H1 (cell line): ENCODE measurements around the gene CWC27. TPM values are rescaled to one million over a fixed set of nuclear protein-coding genes. Genes with fewer than 3 reads are reported as not detected.

Experiments used
- CTCF ChIA-PET: fragments of 300-600 bp; sonication (Branson Sonifier 250); formaldehyde crosslinking; loops from one replicate; lab custom pipeline; 2021; ENCODE audit not compliant: partially characterized antibody; lab: Charles Lee
- POLR2A ChIA-PET: fragments of 300-600 bp; sonication (Branson Sonifier 250); formaldehyde crosslinking; loops from one replicate; lab custom pipeline; 2021; ENCODE audit warnings: inconsistent platforms; ENCODE audit not compliant: partially characterized antibody; lab: Charles Lee
- DNase-seq, 2 experiments: peaks; one replicate each; pipeline versions ENCODE4 v3.0.0 to v3.0.0-alpha.2; 2010 to 2022; ENCODE audit warnings: low spot score in 2 of 2, low read depth in 1 of 2, mixed read lengths in 1 of 2
- FAIRE-seq: peaks from 2 replicates; lab custom pipeline; 2011; peaks lifted over from hg19 to GRCh38; lab: Jason Lieb, UNC
- H2AFZ ChIP-seq: 2 replicates; pipeline ENCODE4 v1.8.1; 2012; ENCODE audit warnings: low read length, inconsistent platforms
- H2AK5ac ChIP-seq: 2 replicates; pipeline ENCODE4 v1.6.1; 2013; ENCODE audit warnings: low read depth, low read length
- H2BK120ac ChIP-seq: replicated peaks from 2 replicates; pipeline ENCODE3; 2013; ENCODE audit warnings: low read depth, low read length, inconsistent platforms
- H2BK12ac ChIP-seq: 2 replicates; pipeline ENCODE4 v1.6.1; 2013; ENCODE audit warnings: low read depth, low read length
- H2BK15ac ChIP-seq: 2 replicates; pipeline ENCODE4 v1.6.1; 2013; ENCODE audit warnings: low read length
- H2BK20ac ChIP-seq: 2 replicates; pipeline ENCODE4 v1.6.1; 2013; ENCODE audit warnings: low read length
- H2BK5ac ChIP-seq: 2 replicates; pipeline ENCODE4 v1.6.1; 2013; ENCODE audit warnings: low read depth, low read length
- H3K14ac ChIP-seq: 2 replicates; pipeline ENCODE4 v1.6.1; 2013; ENCODE audit warnings: inconsistent platforms; ENCODE audit not compliant: insufficient read length
- H3K18ac ChIP-seq: 2 replicates; pipeline ENCODE4 v1.6.1; 2013; ENCODE audit warnings: low read length; ENCODE audit errors: extremely low read depth
- H3K23ac ChIP-seq: 2 replicates; pipeline ENCODE4 v1.6.1; 2013; ENCODE audit warnings: inconsistent platforms; ENCODE audit not compliant: insufficient read length
- H3K23me2 ChIP-seq: 2 replicates; pipeline ENCODE4 v1.6.1; 2013; ENCODE audit warnings: low read depth, low read length
- H3K27ac ChIP-seq: 2 replicates; pipeline ENCODE4 v1.6.1; 2011; ENCODE audit warnings: low read depth, low read length, inconsistent platforms
- H3K27me3 ChIP-seq, 4 experiments: replicated peaks in 1 of 4; 1 replicate in 1 of 4; 2 replicates in 3 of 4; pipeline versions ENCODE4 v1.6.1 to v1.8.1; 2011 to 2013; ENCODE audit warnings: low read length in 3 of 4, mild to moderate bottlenecking in 3 of 4, inconsistent platforms in 2 of 4, mixed read lengths in 2 of 4, moderate library complexity in 1 of 4; ENCODE audit not compliant: control insufficient read depth in 3 of 4, insufficient read depth in 3 of 4; ENCODE audit errors: extremely low read depth in 1 of 4
- H3K36me3 ChIP-seq, 4 experiments: 2 replicates each; pipeline versions ENCODE4 v1.6.1 to v1.8.1; 2011 to 2013; ENCODE audit warnings: mild to moderate bottlenecking in 4 of 4, low read length in 3 of 4, moderate library complexity in 2 of 4, control low read depth in 1 of 4, inconsistent platforms in 1 of 4; ENCODE audit not compliant: insufficient read depth in 4 of 4, control insufficient read depth in 2 of 4
- H3K4ac ChIP-seq: replicated peaks from 2 replicates; pipeline ENCODE3; 2013; ENCODE audit warnings: low read length, low read depth, mixed read lengths, inconsistent platforms; ENCODE audit not compliant: insufficient read length
- H3K4me1 ChIP-seq, 4 experiments: replicated peaks in 1 of 4; 1 replicate in 1 of 4; 2 replicates in 3 of 4; pipeline versions ENCODE4 v1.6.1 to v1.8.1; 2011 to 2013; ENCODE audit warnings: low read length in 3 of 4, inconsistent platforms in 2 of 4, mixed read lengths in 1 of 4; ENCODE audit not compliant: insufficient read depth in 4 of 4, control insufficient read depth in 3 of 4
- H3K4me2 ChIP-seq, 2 experiments: 2 replicates each; pipeline versions ENCODE4 v1.6.1 to v1.8.1; 2011 to 2013; ENCODE audit warnings: low read depth in 2 of 2, low read length in 2 of 2, control low read depth in 1 of 2, inconsistent platforms in 1 of 2, mild to moderate bottlenecking in 1 of 2; ENCODE audit not compliant: insufficient read depth in 1 of 2
- H3K4me3 ChIP-seq, 4 experiments: fragments of 200-600, 300-600 bp in 1 of 4; sonication (generic), shearing (Covaris generic), sonication (Bioruptor Twin) in 1 of 4; 2 replicates each; pipeline versions ENCODE4 v1.5.1 to v1.8.1; 2011 to 2016; ENCODE audit warnings: low read length in 4 of 4, low read depth in 3 of 4, control low read depth in 2 of 4, inconsistent platforms in 2 of 4, mild to moderate bottlenecking in 2 of 4, mixed read lengths in 1 of 4, moderate library complexity in 1 of 4; ENCODE audit not compliant: insufficient read depth in 2 of 4; ENCODE audit errors: extremely low read depth in 1 of 4
- H3K56ac ChIP-seq: replicated peaks from 2 replicates; pipeline ENCODE3; 2013; ENCODE audit warnings: low read depth, mild to moderate bottlenecking, mixed read lengths, low read length, inconsistent platforms; ENCODE audit not compliant: insufficient read length
- H3K79me1 ChIP-seq: 2 replicates; pipeline ENCODE4 v1.6.1; 2013; ENCODE audit warnings: low read depth, low read length, control low read depth
- H3K79me2 ChIP-seq, 2 experiments: 2 replicates each; pipeline versions ENCODE4 v1.6.1 to v1.8.1; 2012 to 2013; ENCODE audit warnings: low read length in 2 of 2, mild to moderate bottlenecking in 2 of 2, inconsistent platforms in 1 of 2; ENCODE audit not compliant: insufficient read depth in 2 of 2, control insufficient read depth in 1 of 2
- H3K9ac ChIP-seq, 4 experiments: replicated peaks in 1 of 4; 1 replicate in 1 of 4; 2 replicates in 3 of 4; pipeline versions ENCODE4 v1.6.1 to v1.8.1; 2011 to 2013; ENCODE audit warnings: low read depth in 3 of 4, low read length in 3 of 4, control low read depth in 2 of 4, mild to moderate bottlenecking in 2 of 4, moderate library complexity in 2 of 4, inconsistent platforms in 1 of 4; ENCODE audit errors: extremely low read depth in 1 of 4
- H3K9me3 ChIP-seq, 2 experiments: 2 replicates each; pipeline versions ENCODE4 v1.6.1 to v1.8.1; 2012 to 2013; ENCODE audit warnings: mild to moderate bottlenecking in 2 of 2, moderate library complexity in 2 of 2, control low read depth in 1 of 2, inconsistent platforms in 1 of 2, low read depth in 1 of 2, low read length in 1 of 2, mixed read lengths in 1 of 2; ENCODE audit not compliant: insufficient read depth in 2 of 2
- H4K20me1 ChIP-seq, 2 experiments: replicated peaks in 1 of 2; 2 replicates each; pipeline versions ENCODE3 to v1.8.1; 2011 to 2013; ENCODE audit warnings: inconsistent platforms in 2 of 2, low read length in 2 of 2, mild to moderate bottlenecking in 1 of 2; ENCODE audit not compliant: insufficient read depth in 2 of 2, control insufficient read depth in 1 of 2
- H4K5ac ChIP-seq: 2 replicates; pipeline ENCODE4 v1.6.1; 2013; ENCODE audit warnings: low read length, low read depth, mixed read lengths, inconsistent platforms; ENCODE audit not compliant: insufficient read length
- H4K8ac ChIP-seq: 2 replicates; pipeline ENCODE4 v1.8.0; 2013; ENCODE audit warnings: mild to moderate bottlenecking, moderate library complexity, low read length, inconsistent platforms; ENCODE audit not compliant: insufficient read depth; ENCODE audit errors: extremely low read depth
- H4K91ac ChIP-seq: replicated peaks from 2 replicates; pipeline ENCODE3; 2013; ENCODE audit warnings: low read length, mixed read lengths, inconsistent platforms; ENCODE audit not compliant: insufficient read length
- CBX8 ChIP-seq: fragments of 300-800, 300-1000 bp; sonication (generic); IDR thresholded peaks from 2 replicates; pipeline ENCODE4 v1.7.1; 2016; ENCODE audit warnings: low read depth, low read length, borderline replicate concordance
- KDM5A ChIP-seq: fragments of 200-600 bp; IDR thresholded peaks from 2 replicates; pipeline ENCODE4 v1.7.1; 2012; ENCODE audit warnings: mild to moderate bottlenecking, low read length, inconsistent platforms, mixed read lengths
- whole genome bisulfite sequencing, 2 experiments: shearing (Covaris generic) in 1 of 2; methylation state at CpG; one replicate each; pipeline versions ENCODE4 v1.1.6 to v1.1.7; 2013 to 2015; ENCODE audit warnings: low lambda C conversion rate in 2 of 2, mixed read lengths in 2 of 2, inconsistent platforms in 1 of 2, low coverage in 1 of 2, missing lambda C conversion rate in 1 of 2; ENCODE audit not compliant: insufficient replicate concordance in 2 of 2, insufficient coverage in 1 of 2, insufficient read length in 1 of 2; ENCODE audit errors: extremely low coverage in 1 of 2, missing lambda C conversion rate in 1 of 2; 5-methylcytosine and 5-hydroxymethylcytosine counted together
- polyA plus RNA-seq, 7 experiments: library from polyadenylated mRNA; depleted of rRNA in 3 of 7; stranded (reverse) in 5 of 7; unstranded in 2 of 7; fragments of >200 nt in 5 of 7; fragments of 200-250 nt in 2 of 7; gene quantifications; 1 replicate in 5 of 7; 2 replicates in 1 of 7; 4 replicates in 1 of 7; pipeline versions ENCODE4 v1.2.1 to v1.2.3, GENCODE V29; 2011 to 2013; ENCODE audit warnings: missing spikeins in 2 of 7, mixed read lengths in 2 of 7
- total RNA-seq: library from RNA; stranded (reverse); fragmentation: NEBNext Ultra II Directional; extraction: Animal tissue kit (Norgen Biotek cat#: 25700); gene quantifications from 2 replicates; pipeline ENCODE4 v1.2.1, GENCODE V29; 2021

Gene CWC27
- total and polyA plus RNA-seq, 2 of the 8 experiments (the other 6 are each of a cell fraction or from before 2014, with no cell fraction given): 24.9 to 43.4 TPM

- Histone ChIP-seq H4K5ac (no peak overlapping the region), H2AFZ (no peak overlapping the region), H2BK5ac (no peak overlapping the region), H4K91ac (no peak overlapping the region), H3K56ac (no peak overlapping the region), H2BK20ac (no peak overlapping the region), H3K27ac (no peak overlapping the region), H3K79me2 (no peaks in the 10 kb centered on the region), H3K4me1 (no peaks in the 10 kb centered on the region), H4K20me1 (peaks cover 0 to 3% of the 10 kb centered on the region in 2 experiments), H3K4me2 (no peak overlapping the region), H3K27me3 (no peaks in the 10 kb centered on the region), H3K4ac (no peak overlapping the region), H3K23ac (no peak overlapping the region), H4K8ac (no peak overlapping the region), H3K23me2 (no peaks in the 10 kb centered on the region), H3K9ac (no peak overlapping the region), H2BK15ac (no peak overlapping the region), H3K9me3 (no peaks in the 10 kb centered on the region), H2BK12ac (no peak overlapping the region), H3K14ac (no peak overlapping the region), H3K79me1 (no peaks in the 10 kb centered on the region), H3K36me3 (peaks cover 0 to 14% (median 3%) of the 10 kb centered on the region in 4 experiments; a peak in 3 of 8 replicates), H3K4me3 (no peak overlapping the region), H2AK5ac (no peak overlapping the region), H3K18ac (no peak overlapping the region), H2BK120ac (no peak overlapping the region)
- 90% methylated on average over 2 of the region's 2 CpGs; no CpG with 5 or more reads in 1 of the 2 experiments for WGBS, 2 experiments
- DNase-seq (no peak), FAIRE-seq (no peak)
- ChIA-PET CTCF (interaction anchor here (0.7 to 1.3 kb wide), 3 partner anchors 151 to 194 kb away, joined by 3 to 5 read pairs (median 3); no protein-coding TSS in a partner anchor), POLR2A (no interaction called here)
- TF ChIP-seq KDM5A (no peak), CBX8 (no peak)
These were observed 19.4 kb downstream of the CWC27 start for GRCh38 chr5:64788156-64788555.
